MCF 10A (cell line): ENCODE results near the gene RNF180. TPM values are rescaled to one million over a fixed set of nuclear protein-coding genes. Genes with fewer than 3 reads are reported as not detected.

ENCODE experiments used
- BruUV-seq: library from RNA; stranded (reverse); fragments of 400-500 nt; replicated peaks from 2 replicates; lab custom pipeline; 2021; lab: Mats Ljungman, UMichigan
- CTCF ChIA-PET: fragments of 300-600 bp; sonication (Branson Sonifier 250); formaldehyde crosslinking; extraction: SDS; loops from one replicate; lab custom pipeline; 2021; ENCODE audit warnings: antibody characterized with exemption, inconsistent platforms; lab: Yijun Ruan, JAX
- POLR2A ChIA-PET: fragments of 300-600, 350-650 bp; sonication (Branson Sonifier 250); formaldehyde crosslinking; extraction: SDS; loops from one replicate; lab custom pipeline; 2020; ENCODE audit warnings: antibody characterized with exemption, inconsistent platforms; lab: Yijun Ruan, JAX
- DNase-seq: peaks from one replicate; pipeline ENCODE4 v3.0.0-alpha.2; 2018; ENCODE audit not compliant: unreplicated experiment
- H3K27ac Mint-ChIP-seq: one replicate; pipeline ENCODE4 v1.8.0; 2022; ENCODE audit warnings: mild to moderate bottlenecking, low read depth, mixed read lengths; ENCODE audit not compliant: unreplicated experiment
- H3K27me3 Mint-ChIP-seq: one replicate; pipeline ENCODE4 v1.8.0; 2022; ENCODE audit warnings: mixed read lengths; ENCODE audit not compliant: insufficient read depth, unreplicated experiment
- H3K36me3 Mint-ChIP-seq: one replicate; pipeline ENCODE4 v1.8.0; 2022; ENCODE audit warnings: mild to moderate bottlenecking, moderate library complexity, mixed read lengths; ENCODE audit not compliant: insufficient read depth, unreplicated experiment
- H3K4me1 Mint-ChIP-seq: one replicate; pipeline ENCODE4 v1.8.0; 2022; ENCODE audit warnings: mixed read lengths; ENCODE audit not compliant: insufficient read depth, unreplicated experiment
- H3K4me3 Mint-ChIP-seq: one replicate; pipeline ENCODE4 v1.8.0; 2022; ENCODE audit warnings: mild to moderate bottlenecking, moderate library complexity, mixed read lengths; ENCODE audit not compliant: unreplicated experiment
- H3K9me3 Mint-ChIP-seq: one replicate; pipeline ENCODE4 v1.8.0; 2022; ENCODE audit warnings: mixed read lengths; ENCODE audit not compliant: unreplicated experiment
- CTCF ChIP-seq: fragments of 200-600 bp; IDR thresholded peaks from one replicate; pipeline ENCODE4 v1.8.0; 2022; ENCODE audit warnings: antibody characterized with exemption, mild to moderate bottlenecking; ENCODE audit not compliant: unreplicated experiment
- intact Hi-C: fragments of 100-400 bp; cut with micrococcal nuclease; formaldehyde crosslinking; loops from 2 replicates; pipeline ENCODE4 v1.14.1; 2022
- total RNA-seq: library from RNA; stranded (reverse); gene quantifications from 2 replicates; pipeline ENCODE4 v1.2.3, GENCODE V29; 2022

The RNF180 gene
- total RNA-seq, 1 experiment from 2014 or later = 6.0 TPM

GRCh38 chr5:64195981-64196380 is 30.3 kb downstream of the RNF180 start:
- Mint-ChIP-seq H3K36me3 (no peaks in the 10 kb centered on the region), H3K9me3 (no peaks in the 10 kb centered on the region), H3K4me1 (no peaks in the 10 kb centered on the region), H3K4me3 (no peak overlapping the region), H3K27ac (no peak overlapping the region), H3K27me3 (no peaks in the 10 kb centered on the region)
- no TSS peak for BruUV-seq
- POLR2A ChIA-PET = interaction anchor here (0.7 kb wide), 1 partner anchor 545 kb away, joined by 3 read pairs; no protein-coding TSS in a partner anchor
- no peak for TF ChIP-seq CTCF
- intact Hi-C loops = no loop called here
- CTCF ChIA-PET = interaction anchor here (0.6 to 1.0 kb wide), 2 partner anchors 11 to 31 kb away, joined by 3 read pairs; no protein-coding TSS in a partner anchor
- no peak for DNase-seq

GRCh38 chr5:64199425-64199824 is 33.8 kb downstream of the RNF180 start:
- Mint-ChIP-seq H3K9me3 (no peaks in the 10 kb centered on the region), H3K4me3 (no peak overlapping the region), H3K36me3 (no peaks in the 10 kb centered on the region), H3K27ac (no peak overlapping the region), H3K27me3 (no peaks in the 10 kb centered on the region), H3K4me1 (no peaks in the 10 kb centered on the region)
- ChIA-PET POLR2A (no interaction called here), CTCF (no interaction called here)
- BruUV-seq = no TSS peak
- DNase-seq = no peak
- no peak for TF ChIP-seq CTCF
- intact Hi-C loops = no loop called here

GRCh38 chr5:64201996-64202395 is 36.4 kb downstream of the RNF180 start:
- TF ChIP-seq CTCF = no peak
- BruUV-seq = no TSS peak
- Mint-ChIP-seq H3K27ac (no peak overlapping the region), H3K27me3 (no peaks in the 10 kb centered on the region), H3K36me3 (no peaks in the 10 kb centered on the region), H3K4me3 (no peak overlapping the region), H3K9me3 (no peaks in the 10 kb centered on the region), H3K4me1 (peaks cover under 1% of the 10 kb centered on the region)
- ChIA-PET CTCF (interaction anchor here (0.7 kb wide), 1 partner anchor 54 kb away, joined by 5 read pairs; no protein-coding TSS in a partner anchor), POLR2A (no interaction called here)
- intact Hi-C loops = loop anchor here (10.0 kb wide), 1 partner anchor 1077 kb away; no protein-coding TSS in a partner anchor
- DNase-seq = no peak

GRCh38 chr5:64206653-64207052 is 41.0 kb downstream of the RNF180 start:
- TF ChIP-seq CTCF = no peak
- ChIA-PET CTCF (interaction anchor here (0.6 to 9.9 kb wide), 4 partner anchors 10 to 58 kb away, joined by 3 to 157 read pairs (median 4); no protein-coding TSS in a partner anchor), POLR2A (interaction anchor here (1.2 kb wide), 2 partner anchors 59 to 61 kb away, joined by 3 read pairs; no protein-coding TSS in a partner anchor)
- Mint-ChIP-seq H3K9me3 (no peaks in the 10 kb centered on the region), H3K4me3 (no peak overlapping the region), H3K36me3 (peaks cover 4% of the 10 kb centered on the region), H3K27ac (no peak overlapping the region), H3K27me3 (no peaks in the 10 kb centered on the region), H3K4me1 (peaks cover 18% of the 10 kb centered on the region)
- intact Hi-C loops = loop anchor here (5.0 to 10.0 kb wide), 2 partner anchors 804 to 1082 kb away; no protein-coding TSS in a partner anchor
- no TSS peak for BruUV-seq
- DNase-seq = no peak
